ENCODE results near the gene PARD3.
A peak's percentile ranks its signal among the peaks of the same experiment; 100 is the strongest.

Gene PARD3

GRCh38 chr10:34370126-34370525, 445.0 kb downstream of the PARD3 start:
- H3K4me1 ChIP-seq (ENCODE audit: insufficient read depth, low read length, poor library complexity, severe bottlenecking): peaks cover 31% of the 10 kb centered on the region
- no peak for TF ChIP-seq EZH2phosphoT487 (IDR thresholded peaks at IDR 0.05; ENCODE audit: borderline replicate concordance)
- TF ChIP-seq, protein P1, sequence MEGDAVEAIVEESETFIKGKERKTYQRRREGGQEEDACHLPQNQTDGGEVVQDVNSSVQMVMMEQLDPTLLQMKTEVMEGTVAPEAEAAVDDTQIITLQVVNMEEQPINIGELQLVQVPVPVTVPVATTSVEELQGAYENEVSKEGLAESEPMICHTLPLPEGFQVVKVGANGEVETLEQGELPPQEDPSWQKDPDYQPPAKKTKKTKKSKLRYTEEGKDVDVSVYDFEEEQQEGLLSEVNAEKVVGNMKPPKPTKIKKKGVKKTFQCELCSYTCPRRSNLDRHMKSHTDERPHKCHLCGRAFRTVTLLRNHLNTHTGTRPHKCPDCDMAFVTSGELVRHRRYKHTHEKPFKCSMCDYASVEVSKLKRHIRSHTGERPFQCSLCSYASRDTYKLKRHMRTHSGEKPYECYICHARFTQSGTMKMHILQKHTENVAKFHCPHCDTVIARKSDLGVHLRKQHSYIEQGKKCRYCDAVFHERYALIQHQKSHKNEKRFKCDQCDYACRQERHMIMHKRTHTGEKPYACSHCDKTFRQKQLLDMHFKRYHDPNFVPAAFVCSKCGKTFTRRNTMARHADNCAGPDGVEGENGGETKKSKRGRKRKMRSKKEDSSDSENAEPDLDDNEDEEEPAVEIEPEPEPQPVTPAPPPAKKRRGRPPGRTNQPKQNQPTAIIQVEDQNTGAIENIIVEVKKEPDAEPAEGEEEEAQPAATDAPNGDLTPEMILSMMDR (conservative IDR thresholded peaks at IDR 0.05; ENCODE audit: low read length): no peak
- H3K4me2 ChIP-seq (ENCODE audit: low read depth, low read length, poor library complexity, severe bottlenecking): peak overlapping the region; percentile 45
- no peak overlapping the region for H2AFZ ChIP-seq (ENCODE audit: low read length)
- H3F3A ChIP-seq (ENCODE audit: low read depth): peaks cover 5% of the 10 kb centered on the region; the same call in 1 of the 2 replicates
- H3K36me3 ChIP-seq (ENCODE audit: insufficient read depth, low read length): peaks cover 11% of the 10 kb centered on the region; the same call in 1 of the 2 replicates
- H3K4me3 ChIP-seq (ENCODE audit: low read length, poor library complexity, severe bottlenecking): peak overlapping the region; percentile 26
- no peaks in the 10 kb centered on the region for H3K79me2 ChIP-seq (ENCODE audit: insufficient read depth, low read length)
- no peaks in the 10 kb centered on the region for H3K9me3 ChIP-seq (ENCODE audit: insufficient read depth, low read depth, low read length)
- no peak overlapping the region for H3K9ac ChIP-seq (ENCODE audit: low read depth, low read length, poor library complexity, severe bottlenecking)
- no peaks in the 10 kb centered on the region for H3K9me2 ChIP-seq (replicated peaks; ENCODE audit: low read depth, low read length)
- no peaks in the 10 kb centered on the region for H3K27me3 ChIP-seq (ENCODE audit: insufficient read depth, low read length, poor library complexity, severe bottlenecking)
- no peaks in the 10 kb centered on the region for H4K20me1 ChIP-seq (ENCODE audit: insufficient read depth, low read length, poor library complexity, severe bottlenecking)

DNA sequence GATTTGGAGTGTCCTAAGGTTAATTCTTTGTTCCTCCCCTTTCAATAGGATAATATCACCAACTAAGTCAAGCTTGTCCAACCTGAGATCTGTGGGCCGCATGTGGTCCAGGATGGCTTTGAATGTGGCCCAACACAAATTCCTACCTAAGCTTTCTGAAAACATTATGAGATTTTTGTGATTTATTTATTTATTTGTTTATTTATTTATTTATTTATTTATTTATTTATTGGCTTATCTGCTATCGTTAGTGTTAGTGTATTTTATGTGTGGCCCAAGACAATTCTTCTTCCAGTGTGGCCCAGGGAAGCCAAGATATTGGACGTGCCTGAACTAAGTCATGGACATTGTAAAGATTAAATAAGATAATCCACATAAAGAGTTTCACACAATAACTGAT, 446.0 kb downstream of the PARD3 start:
- no peaks in the 10 kb centered on the region for H3K9me3 ChIP-seq (ENCODE audit: insufficient read depth, low read depth, low read length)
- H3K9ac ChIP-seq (ENCODE audit: low read depth, low read length, poor library complexity, severe bottlenecking): no peak overlapping the region
- no peak overlapping the region for H2AFZ ChIP-seq (ENCODE audit: low read length)
- H3K79me2 ChIP-seq (ENCODE audit: insufficient read depth, low read length): no peaks in the 10 kb centered on the region
- H3K36me3 ChIP-seq (ENCODE audit: insufficient read depth, low read length): peaks cover 11% of the 10 kb centered on the region; the same call in 1 of the 2 replicates
- no peak overlapping the region for H3K4me3 ChIP-seq (ENCODE audit: low read length, poor library complexity, severe bottlenecking)
- H3K27me3 ChIP-seq (ENCODE audit: insufficient read depth, low read length, poor library complexity, severe bottlenecking): no peaks in the 10 kb centered on the region
- H4K20me1 ChIP-seq (ENCODE audit: insufficient read depth, low read length, poor library complexity, severe bottlenecking): no peaks in the 10 kb centered on the region
- TF ChIP-seq, protein P1 (conservative IDR thresholded peaks at IDR 0.05; ENCODE audit: low read length): no peak
- TF ChIP-seq EZH2phosphoT487 (IDR thresholded peaks at IDR 0.05; ENCODE audit: borderline replicate concordance): no peak
- peaks cover 21% of the 10 kb centered on the region for H3K4me1 ChIP-seq (ENCODE audit: insufficient read depth, low read length, poor library complexity, severe bottlenecking)
- H3F3A ChIP-seq (ENCODE audit: low read depth): peaks cover 5% of the 10 kb centered on the region; the same call in 1 of the 2 replicates
- H3K9me2 ChIP-seq (replicated peaks; ENCODE audit: low read depth, low read length): no peaks in the 10 kb centered on the region
- no peak overlapping the region for H3K4me2 ChIP-seq (ENCODE audit: low read depth, low read length, poor library complexity, severe bottlenecking)

DNA sequence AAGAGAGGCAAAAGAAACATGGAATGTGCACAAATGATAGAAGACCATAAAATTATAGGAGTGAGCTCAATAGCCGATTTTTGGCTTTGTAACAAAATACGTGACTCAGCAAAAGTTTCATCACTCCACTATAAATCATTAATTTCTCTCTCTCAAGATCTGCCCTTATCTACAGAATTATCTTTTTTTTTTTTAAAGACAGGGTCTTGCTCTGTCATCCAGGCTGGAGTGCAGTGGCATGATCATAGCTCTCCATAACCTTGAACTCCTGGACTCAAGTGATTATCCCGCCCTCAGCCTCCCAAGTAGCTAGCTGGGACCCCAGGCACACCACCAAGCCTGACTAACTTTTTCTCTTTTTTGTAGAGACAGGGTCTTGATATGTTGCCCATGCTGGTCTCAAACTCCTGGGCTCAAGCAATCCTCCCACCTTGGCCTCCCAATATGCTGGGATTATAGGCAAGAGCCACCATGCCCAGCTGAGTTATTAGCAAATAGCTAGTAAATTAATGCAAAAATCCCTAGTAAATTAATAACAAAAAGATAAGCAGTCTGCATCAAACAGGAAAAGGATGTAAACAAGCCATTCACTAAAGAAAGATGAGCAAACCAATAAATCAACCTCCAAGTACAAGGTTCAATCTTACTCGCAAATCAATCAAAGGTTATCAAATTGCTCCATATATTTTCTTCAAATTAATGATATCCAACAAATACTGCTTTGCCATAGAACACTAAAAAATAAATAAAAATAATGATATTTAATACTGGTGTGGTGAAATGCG, 450.7 kb downstream of the PARD3 start:
- Histone ChIP-seq H3K4me2 (ENCODE audit: low read depth, low read length, poor library complexity, severe bottlenecking) (no peak overlapping the region), H3K4me3 (ENCODE audit: low read length, poor library complexity, severe bottlenecking) (no peak overlapping the region), H3F3A (ENCODE audit: low read depth) (no peaks in the 10 kb centered on the region), H4K20me1 (ENCODE audit: insufficient read depth, low read length, poor library complexity, severe bottlenecking) (no peaks in the 10 kb centered on the region), H2AFZ (ENCODE audit: low read length) (no peak overlapping the region), H3K27me3 (ENCODE audit: insufficient read depth, low read length, poor library complexity, severe bottlenecking) (no peaks in the 10 kb centered on the region), H3K9me3 (ENCODE audit: insufficient read depth, low read depth, low read length) (no peaks in the 10 kb centered on the region), H3K9ac (ENCODE audit: low read depth, low read length, poor library complexity, severe bottlenecking) (no peak overlapping the region), H3K36me3 (ENCODE audit: insufficient read depth, low read length) (peaks cover 3% of the 10 kb centered on the region; the same call in 1 of the 2 replicates), H3K9me2 (replicated peaks; ENCODE audit: low read depth, low read length) (no peaks in the 10 kb centered on the region), H3K4me1 (ENCODE audit: insufficient read depth, low read length, poor library complexity, severe bottlenecking) (peaks cover 2% of the 10 kb centered on the region), H3K79me2 (ENCODE audit: insufficient read depth, low read length) (no peaks in the 10 kb centered on the region)
- TF ChIP-seq, protein P1 (conservative IDR thresholded peaks at IDR 0.05; ENCODE audit: low read length): no peak
- TF ChIP-seq EZH2phosphoT487 (IDR thresholded peaks at IDR 0.05; ENCODE audit: borderline replicate concordance): no peak

Measured in Loucy (cell line).